IPS-20b (cell line): Measurements from ENCODE around the gene GASK1A.
"Not testable (repeated sequence)": the region's sequence is repeated elsewhere in the genome, so short reads cannot be mapped to it uniquely, and the experiment has no call there.

Experiments
- H3K27ac ChIP-seq: one replicate; pipeline ENCODE4 v1.5.1; 2013; ENCODE audit warnings: low read length
- H3K27me3 ChIP-seq: 2 replicates; pipeline ENCODE4 v1.6.1; 2013; ENCODE audit warnings: mild to moderate bottlenecking, low read length, inconsistent platforms; ENCODE audit not compliant: insufficient read depth
- H3K36me3 ChIP-seq: 2 replicates; pipeline ENCODE4 v1.6.1; 2013; ENCODE audit warnings: low read depth, mild to moderate bottlenecking, inconsistent platforms, low read length, moderate library complexity; ENCODE audit not compliant: insufficient read depth
- H3K4me1 ChIP-seq: 2 replicates; pipeline ENCODE4 v1.6.1; 2013; ENCODE audit warnings: mild to moderate bottlenecking, control low read depth, inconsistent platforms, low read length, moderate library complexity; ENCODE audit not compliant: insufficient read depth
- H3K4me3 ChIP-seq: 2 replicates; pipeline ENCODE4 v1.5.1; 2013; ENCODE audit warnings: mild to moderate bottlenecking, low read length, inconsistent platforms
- H3K9ac ChIP-seq: 2 replicates; pipeline ENCODE4 v1.6.1; 2013; ENCODE audit warnings: low read depth, mild to moderate bottlenecking, inconsistent platforms, low read length, moderate library complexity
- H3K9me3 ChIP-seq: 2 replicates; pipeline ENCODE4 v1.6.1; 2013; ENCODE audit warnings: mild to moderate bottlenecking, low read depth, low read length, inconsistent platforms; ENCODE audit not compliant: insufficient read depth

Gene GASK1A

DNA sequence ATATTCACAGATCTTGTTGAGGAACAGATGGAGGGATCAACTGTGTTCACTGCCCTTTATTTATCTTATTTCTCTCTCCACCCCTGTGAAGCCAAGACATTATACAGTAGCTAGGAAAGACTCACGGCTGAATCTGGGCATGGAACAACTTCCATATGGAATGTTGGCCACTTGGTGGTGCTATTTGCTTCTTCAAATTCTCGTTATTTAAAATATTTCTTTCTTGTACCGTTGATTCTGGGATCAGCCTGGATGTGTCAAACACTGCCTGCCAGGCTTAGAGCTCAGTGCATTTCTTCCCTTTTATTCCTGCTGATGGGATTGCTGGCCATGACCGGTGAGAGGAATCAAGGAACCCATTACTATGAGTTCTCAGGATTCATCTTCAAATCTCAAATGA, 17.5 kb upstream of the GASK1A start:
- H3K9me3 ChIP-seq: no peaks in the 10 kb centered on the region

DNA sequence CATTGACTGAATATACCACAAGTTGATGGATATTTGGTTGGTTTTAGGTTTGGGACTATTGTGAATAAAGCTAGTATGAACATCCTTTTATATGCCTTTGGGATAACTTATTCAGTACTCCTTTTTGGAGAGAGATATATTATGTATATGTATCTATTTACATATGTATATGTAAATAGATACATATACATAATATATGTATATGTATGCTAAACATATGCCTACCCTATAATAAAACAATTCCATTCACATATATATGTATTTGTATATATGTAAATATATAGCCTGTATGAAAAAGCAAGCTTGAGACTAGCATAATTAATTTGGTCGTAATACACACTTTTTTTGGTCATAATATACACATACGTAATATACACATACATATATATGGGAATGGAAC, 15.8 kb upstream of the GASK1A start:
- peaks cover 3% of the 10 kb centered on the region; the same call in 1 of the 2 replicates for H3K27me3 ChIP-seq
- no peak overlapping the region for H3K9ac ChIP-seq
- no peak overlapping the region for H3K27ac ChIP-seq
- H3K4me3 ChIP-seq: no peak overlapping the region
- no peaks in the 10 kb centered on the region for H3K4me1 ChIP-seq
- H3K36me3 ChIP-seq: no peaks in the 10 kb centered on the region
- H3K9me3 ChIP-seq: no peaks in the 10 kb centered on the region

More for the DNA sequence above, 17.5 kb upstream of the GASK1A start:
- Histone ChIP-seq H3K4me1 (no peaks in the 10 kb centered on the region), H3K36me3 (no peaks in the 10 kb centered on the region), H3K27ac (no peak overlapping the region), H3K9ac (no peak overlapping the region), H3K27me3 (peaks cover 3% of the 10 kb centered on the region; the same call in 1 of the 2 replicates), H3K4me3 (no peak overlapping the region)

DNA sequence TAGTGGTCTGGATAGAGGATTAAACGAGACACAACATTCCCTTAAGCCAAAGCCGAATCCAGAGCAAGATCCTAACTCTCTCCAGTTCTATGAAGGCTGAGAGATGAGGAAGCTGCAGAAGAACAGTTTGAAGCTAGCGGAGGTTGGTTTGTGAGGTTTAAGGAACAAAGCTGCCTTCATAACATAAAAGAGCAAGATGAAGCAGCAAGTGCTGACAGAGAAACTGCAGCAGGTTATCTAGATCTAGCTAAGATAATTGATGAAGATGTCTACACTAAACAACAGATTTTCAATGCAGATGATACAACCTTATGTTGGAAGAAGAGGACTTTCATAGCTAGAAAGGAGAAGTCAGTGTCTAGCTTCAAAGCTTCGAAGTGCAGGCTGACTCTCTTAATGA, 14.8 kb upstream of the GASK1A start:
- H3K4me1 ChIP-seq: no peaks in the 10 kb centered on the region
- no peak overlapping the region for H3K4me3 ChIP-seq
- peaks cover 3% of the 10 kb centered on the region; the same call in 1 of the 2 replicates for H3K27me3 ChIP-seq
- H3K36me3 ChIP-seq: no peaks in the 10 kb centered on the region
- H3K9ac ChIP-seq: no peak overlapping the region
- no peaks in the 10 kb centered on the region for H3K9me3 ChIP-seq
- no peak overlapping the region for H3K27ac ChIP-seq

DNA sequence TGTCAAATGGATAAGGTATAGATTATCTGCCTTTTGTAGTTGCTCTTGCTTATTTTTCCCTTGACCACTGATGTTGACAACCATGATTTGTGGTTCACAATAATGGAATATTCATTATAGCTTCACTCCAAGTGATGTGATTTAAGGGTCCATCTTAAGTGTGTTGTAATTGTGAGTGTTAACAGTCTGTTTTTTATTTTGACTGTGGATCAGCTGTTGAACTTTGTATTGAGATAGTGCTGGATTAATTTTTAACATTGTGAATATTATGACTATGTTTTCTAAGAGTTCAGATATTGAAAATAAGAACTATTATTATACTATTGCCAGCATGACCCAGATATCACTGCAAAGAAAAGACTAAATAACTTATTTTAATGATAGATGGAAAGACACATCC, 8.6 kb upstream of the GASK1A start:
- peaks cover 29% of the 10 kb centered on the region for H3K9me3 ChIP-seq
- H3K27me3 ChIP-seq: no peaks in the 10 kb centered on the region
- no peak overlapping the region for H3K27ac ChIP-seq
- no peaks in the 10 kb centered on the region for H3K4me1 ChIP-seq
- H3K9ac ChIP-seq: no peak overlapping the region
- H3K4me3 ChIP-seq: no peak overlapping the region
- H3K36me3 ChIP-seq: no peaks in the 10 kb centered on the region

DNA sequence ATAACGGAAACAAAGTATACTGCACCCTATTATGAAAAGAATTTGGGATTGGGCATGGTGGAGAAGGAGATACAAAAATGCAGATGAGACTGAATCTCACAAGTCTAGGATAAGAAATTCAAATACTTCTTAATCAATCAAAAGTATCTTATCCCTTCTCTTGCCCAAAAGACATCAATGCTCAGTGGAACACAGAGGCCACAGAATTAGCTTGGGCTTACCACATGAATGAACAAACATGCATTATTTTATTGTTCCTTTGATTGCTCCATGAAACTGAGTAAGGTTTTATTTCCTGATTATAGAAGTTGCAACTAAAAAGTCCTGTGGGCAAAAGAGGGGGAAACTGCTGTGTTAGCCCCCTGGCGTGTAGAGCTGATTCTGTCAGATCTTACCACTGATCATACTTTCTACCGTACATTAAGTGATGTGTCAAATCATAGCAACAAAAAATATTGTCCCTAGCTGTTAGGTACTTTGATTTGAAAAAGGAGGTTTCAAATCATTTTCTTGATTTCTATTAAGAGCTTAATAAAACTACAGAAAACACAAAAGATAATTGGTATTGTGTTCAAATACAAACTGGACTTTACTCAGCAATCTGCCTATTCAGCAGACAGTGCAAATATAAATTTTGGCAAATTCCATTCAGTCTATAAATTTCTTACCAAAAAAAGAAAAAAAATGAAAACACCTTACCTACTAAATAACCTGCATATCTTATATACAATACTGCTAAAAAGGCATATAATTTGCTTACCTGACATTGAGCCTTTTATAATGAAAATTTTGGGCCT, 7.9 kb upstream of the GASK1A start:
- Histone ChIP-seq H3K9ac (no peak overlapping the region), H3K4me3 (no peak overlapping the region), H3K4me1 (no peaks in the 10 kb centered on the region), H3K9me3 (peaks cover 36% of the 10 kb centered on the region), H3K27me3 (no peaks in the 10 kb centered on the region), H3K27ac (no peak overlapping the region), H3K36me3 (no peaks in the 10 kb centered on the region)

DNA sequence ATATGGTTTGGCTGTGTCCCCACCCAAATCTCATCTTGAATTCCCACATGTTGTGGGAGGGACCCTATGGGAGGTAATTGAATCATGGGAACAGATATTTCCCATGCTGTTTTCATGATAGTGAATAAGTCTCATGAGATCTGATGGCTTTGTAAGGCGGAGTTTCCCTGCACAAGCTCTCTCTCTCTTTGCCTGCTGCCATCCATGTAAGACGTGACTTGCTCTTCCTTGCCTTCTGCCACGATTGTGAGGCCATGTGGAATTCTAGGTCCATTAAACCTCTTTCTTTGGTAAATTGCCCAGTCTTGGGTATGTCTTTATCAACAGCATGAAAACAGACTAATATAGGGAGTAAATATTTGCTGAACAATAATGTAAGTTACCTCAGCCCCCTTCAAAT, 4.2 kb upstream of the GASK1A start:
- Histone ChIP-seq H3K9me3 (peaks cover 36% of the 10 kb centered on the region), H3K27me3 (peaks cover 28% of the 10 kb centered on the region)
- not testable (repeated sequence) for H3K9ac ChIP-seq, H3K4me3 ChIP-seq, H3K36me3 ChIP-seq, H3K27ac ChIP-seq, H3K4me1 ChIP-seq

DNA sequence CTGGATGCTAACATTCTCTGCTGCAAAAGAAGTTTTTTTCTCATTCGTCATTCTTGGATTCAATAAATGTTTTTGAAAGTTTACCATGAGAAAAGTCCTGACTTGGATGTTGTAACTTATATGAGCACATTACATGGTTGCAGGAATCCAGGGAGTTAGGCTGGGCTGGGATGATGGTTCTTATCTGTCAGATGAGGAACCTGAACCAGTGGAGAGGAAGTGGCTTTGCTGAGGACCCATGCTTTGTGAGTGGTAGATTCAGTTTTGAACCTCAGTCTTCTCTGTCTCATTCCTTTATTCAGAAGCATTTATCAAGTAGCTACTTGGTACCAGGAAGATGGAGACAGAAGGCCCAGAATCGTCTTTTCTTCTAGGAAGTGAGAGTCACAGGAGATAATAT, 3.7 kb upstream of the GASK1A start:
- Histone ChIP-seq H3K27me3 (peaks cover 34% of the 10 kb centered on the region), H3K9me3 (peaks cover 36% of the 10 kb centered on the region), H3K36me3 (no peaks in the 10 kb centered on the region), H3K9ac (no peak overlapping the region), H3K4me3 (no peak overlapping the region), H3K27ac (no peak overlapping the region), H3K4me1 (peaks cover 7% of the 10 kb centered on the region; the same call in 1 of the 2 replicates)

DNA sequence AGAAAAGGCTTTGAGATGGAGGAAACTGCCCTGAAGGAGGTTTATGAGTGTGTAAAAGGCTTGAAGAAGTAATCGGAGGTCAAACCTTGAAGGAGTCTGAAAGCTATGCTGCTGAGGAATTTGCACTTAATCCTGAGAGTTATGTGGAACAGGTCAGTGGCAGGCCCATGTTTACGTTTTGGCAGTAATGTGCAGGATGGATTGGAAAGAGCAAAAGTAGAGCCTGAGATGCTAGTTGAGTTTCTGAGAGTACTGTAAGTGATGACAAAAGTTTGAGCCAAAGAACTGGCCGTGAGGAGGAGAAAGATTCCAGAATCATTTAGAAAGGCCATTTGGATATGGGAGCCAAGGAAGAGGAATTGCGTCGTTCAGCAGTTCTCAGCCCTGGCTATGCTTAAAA, 3.2 kb upstream of the GASK1A start:
- H3K36me3 ChIP-seq: no peaks in the 10 kb centered on the region
- H3K9ac ChIP-seq: no peak overlapping the region
- peaks cover 39% of the 10 kb centered on the region for H3K27me3 ChIP-seq
- H3K27ac ChIP-seq: no peak overlapping the region
- peaks cover 36% of the 10 kb centered on the region for H3K9me3 ChIP-seq
- H3K4me1 ChIP-seq: peaks cover 12% of the 10 kb centered on the region; the same call in 1 of the 2 replicates
- no peak overlapping the region for H3K4me3 ChIP-seq

DNA sequence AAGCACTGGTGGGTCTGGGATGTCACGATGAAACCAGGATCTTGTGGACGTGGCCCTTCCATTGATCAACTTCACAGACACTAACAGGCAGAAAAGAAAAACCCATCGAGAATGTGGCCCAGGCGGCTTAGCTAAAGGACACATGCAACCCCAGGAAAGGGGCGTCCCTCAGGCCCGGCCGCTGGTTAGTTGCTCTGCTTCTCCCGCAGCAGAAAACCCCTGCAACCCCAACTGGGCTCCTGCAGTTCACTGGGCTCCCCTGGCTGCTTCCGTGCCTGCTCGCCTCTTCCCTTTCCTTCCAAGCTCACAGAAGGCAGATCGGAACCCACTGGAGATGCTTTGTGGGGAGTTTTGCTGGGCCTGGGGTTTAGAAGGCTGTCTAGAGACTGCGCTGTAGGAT, 1.1 kb downstream of the GASK1A start:
- Histone ChIP-seq H3K9ac (peak overlapping the region; percentile 18; the same call in 1 of the 2 replicates), H3K36me3 (no peaks in the 10 kb centered on the region), H3K27ac (no peak overlapping the region), H3K27me3 (peaks cover 48% of the 10 kb centered on the region), H3K4me1 (peaks cover 36% of the 10 kb centered on the region; the same call in 1 of the 2 replicates), H3K4me3 (peak overlapping the region; percentile 84), H3K9me3 (peaks cover 10% of the 10 kb centered on the region)

DNA sequence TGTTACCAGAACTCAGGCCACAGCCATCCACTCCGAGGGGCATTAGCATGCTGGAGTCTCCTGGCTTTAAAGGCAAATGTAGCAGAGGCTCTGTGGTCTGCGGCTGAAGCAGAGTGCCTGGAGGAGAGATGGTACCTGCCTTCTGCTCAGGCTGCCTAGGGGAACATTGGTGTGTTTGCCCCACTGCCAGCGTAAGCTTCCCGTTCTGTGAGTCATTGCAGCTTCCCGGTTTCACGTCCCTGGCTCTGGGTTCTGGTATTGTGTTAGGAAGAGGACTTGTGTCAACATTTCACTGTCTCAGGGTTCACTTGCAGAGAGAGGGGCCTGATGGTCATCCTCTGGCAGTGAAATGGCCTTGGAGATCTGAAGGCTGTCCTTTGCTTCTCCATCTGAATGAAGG, 1.8 kb downstream of the GASK1A start:
- no peak overlapping the region for H3K9ac ChIP-seq
- H3K36me3 ChIP-seq: no peaks in the 10 kb centered on the region
- H3K4me1 ChIP-seq: peaks cover 39% of the 10 kb centered on the region; the same call in 1 of the 2 replicates
- H3K4me3 ChIP-seq: peak overlapping the region; percentile 84; the same call in 1 of the 2 replicates
- H3K9me3 ChIP-seq: peaks cover 3% of the 10 kb centered on the region
- H3K27ac ChIP-seq: no peak overlapping the region
- peaks cover 48% of the 10 kb centered on the region for H3K27me3 ChIP-seq

DNA sequence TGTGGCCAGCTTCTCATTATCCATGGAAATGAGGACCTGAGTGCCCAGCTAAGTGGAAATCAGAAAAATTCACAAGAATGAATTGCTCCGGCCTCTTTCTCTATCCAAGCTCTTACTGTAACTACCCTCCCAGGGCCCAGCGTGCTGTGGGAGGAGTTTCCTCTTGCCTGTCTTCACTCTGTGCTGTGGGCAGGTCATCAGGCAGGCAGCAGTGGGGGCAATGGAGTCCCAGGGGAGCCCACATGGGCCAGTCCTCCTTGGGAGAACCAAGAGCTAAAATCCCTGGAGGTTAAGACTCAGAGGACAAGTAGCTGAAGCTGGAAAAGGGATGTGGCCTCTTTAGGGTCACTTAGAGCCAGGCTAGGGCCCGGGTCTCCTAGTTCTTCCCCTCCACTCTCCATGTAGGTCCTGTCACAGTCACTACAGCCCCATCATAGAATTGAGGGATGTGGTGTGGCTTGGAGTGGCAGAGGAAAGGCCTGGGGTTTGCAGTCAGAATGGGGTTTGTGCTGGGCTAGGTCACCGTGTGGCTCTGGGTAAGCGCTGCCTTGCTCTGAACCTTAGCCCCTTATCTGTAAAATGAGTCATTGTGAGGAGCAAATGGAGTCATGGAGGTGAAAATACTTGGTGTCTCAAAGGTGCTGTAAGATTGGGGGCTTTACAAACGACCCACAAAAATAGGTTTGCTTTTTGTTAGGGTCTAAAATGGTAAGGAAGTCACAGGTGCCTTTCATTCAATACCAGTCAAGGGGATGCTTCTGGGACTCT, 3.7 kb downstream of the GASK1A start:
- 0 out of 2 replicates have a peak overlapping the region, but pooled peaks have one; percentile 14 for H3K9ac ChIP-seq
- H3K27ac ChIP-seq: no peak overlapping the region
- peaks cover 39% of the 10 kb centered on the region; the same call in 1 of the 2 replicates for H3K4me1 ChIP-seq
- no peak overlapping the region for H3K4me3 ChIP-seq
- H3K9me3 ChIP-seq: no peaks in the 10 kb centered on the region
- no peaks in the 10 kb centered on the region for H3K36me3 ChIP-seq
- H3K27me3 ChIP-seq: peaks cover 41% of the 10 kb centered on the region
